H1 (cell line): ENCODE results near the gene TTC28. TPM values are rescaled to one million over a fixed set of nuclear protein-coding genes. Genes with fewer than 3 reads are reported as not detected.

ENCODE experiments used
- POLR2AphosphoS5 ChIP-seq: IDR thresholded peaks from 2 replicates; pipeline ENCODE4 v1.6.1; 2011; ENCODE audit warnings: low read depth, low read length
- RBBP5 ChIP-seq: IDR thresholded peaks from 2 replicates; pipeline ENCODE4 v1.7.1; 2012; ENCODE audit warnings: low read depth, mild to moderate bottlenecking, inconsistent platforms, low read length, moderate library complexity, borderline replicate concordance
- SIX5 ChIP-seq: IDR thresholded peaks from 2 replicates; pipeline ENCODE4 v1.6.1; 2011; ENCODE audit warnings: mild to moderate bottlenecking, low read depth, low read length
- polyA plus RNA-seq, 7 experiments: library from polyadenylated mRNA; depleted of rRNA in 3 of 7; stranded (reverse) in 5 of 7; unstranded in 2 of 7; fragments of >200 nt in 5 of 7; fragments of 200-250 nt in 2 of 7; gene quantifications; 1 replicate in 5 of 7; 2 replicates in 1 of 7; 4 replicates in 1 of 7; pipeline versions ENCODE4 v1.2.1 to v1.2.3, GENCODE V29; 2011 to 2013; ENCODE audit warnings: missing spikeins in 2 of 7, mixed read lengths in 2 of 7
- total RNA-seq: library from RNA; stranded (reverse); fragmentation: NEBNext Ultra II Directional; extraction: Animal tissue kit (Norgen Biotek cat#: 25700); gene quantifications from 2 replicates; pipeline ENCODE4 v1.2.1, GENCODE V29; 2021

TTC28 gene
- total and polyA plus RNA-seq, 2 of the 8 experiments (the other 6 are each of a cell fraction or from before 2014, with no cell fraction given) = 2.6 to 12.6 TPM

DNA sequence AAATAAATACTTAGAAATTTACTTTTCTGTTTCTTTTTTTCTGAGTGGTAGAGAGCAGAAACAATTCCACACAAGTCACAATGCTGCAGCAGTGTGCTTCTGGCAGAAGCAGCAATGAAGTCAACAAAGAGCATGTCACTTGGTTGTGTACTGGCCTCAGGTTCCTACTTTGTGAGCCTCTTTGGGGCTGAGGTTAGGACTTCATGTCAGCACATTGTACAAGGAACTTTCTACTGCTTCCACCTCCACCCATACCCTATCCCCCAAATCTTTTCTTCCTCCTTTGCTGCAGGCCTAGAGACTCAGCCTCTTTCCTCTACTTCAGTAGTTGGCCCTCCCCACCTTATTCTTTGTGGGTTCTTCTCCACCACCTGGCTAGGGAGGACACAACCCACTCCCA is 507.9 kb downstream of the TTC28 start (continued):
- TF ChIP-seq POLR2AphosphoS5 = no peak
- no peak for TF ChIP-seq RBBP5
- TF ChIP-seq SIX5 = no peak
